Mucosa of descending colon (tissue), 3 donors: ENCODE data around the gene KRT73. TPM values are rescaled to one million over a fixed set of nuclear protein-coding genes. Genes with fewer than 3 reads are reported as not detected.

Source experiments
- ATAC-seq: fragments of 200-7000 bp; cut with Tn5 transposase; one replicate; pipeline ENCODE4 v1.9.1; 2020; ENCODE audit warnings: mild to moderate bottlenecking, moderate library complexity
- DNase-seq, 3 donors: peaks; one replicate each; pipeline ENCODE4 v3.0.0-alpha.2; 2020
- H3K36me3 ChIP-seq: fragments of 200-600 bp; one replicate; pipeline ENCODE4 v1.8.0; 2021; ENCODE audit warnings: low read depth, mild to moderate bottlenecking
- H3K4me1 ChIP-seq: fragments of 200-600 bp; one replicate; pipeline ENCODE4 v1.8.0; 2021; ENCODE audit warnings: low read depth, mild to moderate bottlenecking
- H3K4me3 ChIP-seq: fragments of 200-600 bp; one replicate; pipeline ENCODE4 v1.8.0; 2021; ENCODE audit warnings: mild to moderate bottlenecking
- H3K9me3 ChIP-seq: fragments of 200-600 bp; one replicate; pipeline ENCODE4 v1.8.0; 2021; ENCODE audit warnings: mild to moderate bottlenecking
- intact Hi-C, 2 donors: fragments of 100-400 bp; cut with DNase I in 1 of 2; cut with micrococcal nuclease in 1 of 2; formaldehyde crosslinking; loops; one replicate each; pipeline versions ENCODE4 v1.11.0 to v1.11.1; 2022; cut with DNase I, micrococcal nuclease
- total RNA-seq, 3 donors: library from RNA; stranded (reverse); fragmentation: NEBNext Ultra II Directional in 2 of 3; extraction: Animal tissue kit (Norgen Biotek cat#: 25700) in 2 of 3; gene quantifications; one replicate each; pipeline versions ENCODE4 v1.2.1 to v1.2.4, GENCODE V29; 2021 to 2023
- TF ChIP-seq, protein P1 (sequence below): fragments of 200-600 bp; IDR thresholded peaks from one replicate; pipeline ENCODE4 v1.8.0; 2022; ENCODE audit warnings: antibody characterized with exemption, mild to moderate bottlenecking
- donor health status: DM: no; HTN: no; CAD: no; lungs with moderate emphysema.
- donor health status: DM: no; HTN: no; CAD: no.
- donor health status: DM: no; HTN: yes; CAD: no.

Gene KRT73
- total RNA-seq, 3 donors from 2014 or later: not detected

DNA sequence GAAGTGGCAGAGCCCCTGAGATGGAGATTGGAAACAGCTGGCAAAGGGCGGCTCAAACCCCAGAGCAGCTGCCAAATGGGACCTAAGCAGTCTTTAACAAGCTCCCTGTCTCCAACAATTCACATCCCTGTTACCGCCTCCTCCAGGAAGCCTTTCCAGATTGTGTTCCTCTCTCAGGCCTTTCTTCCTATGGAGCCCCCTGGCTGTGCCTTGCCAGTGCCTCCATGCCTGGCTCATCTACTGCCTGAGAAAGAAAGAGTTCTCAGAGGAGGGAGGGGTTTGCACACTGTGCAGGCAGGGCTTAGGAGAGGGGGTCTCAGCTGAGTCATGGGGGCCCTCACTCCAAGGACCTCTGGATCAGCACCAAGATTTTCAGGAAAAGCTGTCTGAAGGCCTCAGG is 35.9 kb downstream of the KRT73 start:
- Histone ChIP-seq H3K9me3 (no peaks in the 10 kb centered on the region), H3K4me3 (no peak overlapping the region), H3K36me3 (no peaks in the 10 kb centered on the region), H3K4me1 (no peaks in the 10 kb centered on the region)
- TF ChIP-seq, protein P1, sequence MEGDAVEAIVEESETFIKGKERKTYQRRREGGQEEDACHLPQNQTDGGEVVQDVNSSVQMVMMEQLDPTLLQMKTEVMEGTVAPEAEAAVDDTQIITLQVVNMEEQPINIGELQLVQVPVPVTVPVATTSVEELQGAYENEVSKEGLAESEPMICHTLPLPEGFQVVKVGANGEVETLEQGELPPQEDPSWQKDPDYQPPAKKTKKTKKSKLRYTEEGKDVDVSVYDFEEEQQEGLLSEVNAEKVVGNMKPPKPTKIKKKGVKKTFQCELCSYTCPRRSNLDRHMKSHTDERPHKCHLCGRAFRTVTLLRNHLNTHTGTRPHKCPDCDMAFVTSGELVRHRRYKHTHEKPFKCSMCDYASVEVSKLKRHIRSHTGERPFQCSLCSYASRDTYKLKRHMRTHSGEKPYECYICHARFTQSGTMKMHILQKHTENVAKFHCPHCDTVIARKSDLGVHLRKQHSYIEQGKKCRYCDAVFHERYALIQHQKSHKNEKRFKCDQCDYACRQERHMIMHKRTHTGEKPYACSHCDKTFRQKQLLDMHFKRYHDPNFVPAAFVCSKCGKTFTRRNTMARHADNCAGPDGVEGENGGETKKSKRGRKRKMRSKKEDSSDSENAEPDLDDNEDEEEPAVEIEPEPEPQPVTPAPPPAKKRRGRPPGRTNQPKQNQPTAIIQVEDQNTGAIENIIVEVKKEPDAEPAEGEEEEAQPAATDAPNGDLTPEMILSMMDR: no peak
- intact Hi-C loops: loop anchor here (5.0 kb wide), 2 partner anchors 295 to 300 kb away; no protein-coding TSS in a partner anchor
- DNase-seq (no peak), ATAC-seq (no peak)

DNA sequence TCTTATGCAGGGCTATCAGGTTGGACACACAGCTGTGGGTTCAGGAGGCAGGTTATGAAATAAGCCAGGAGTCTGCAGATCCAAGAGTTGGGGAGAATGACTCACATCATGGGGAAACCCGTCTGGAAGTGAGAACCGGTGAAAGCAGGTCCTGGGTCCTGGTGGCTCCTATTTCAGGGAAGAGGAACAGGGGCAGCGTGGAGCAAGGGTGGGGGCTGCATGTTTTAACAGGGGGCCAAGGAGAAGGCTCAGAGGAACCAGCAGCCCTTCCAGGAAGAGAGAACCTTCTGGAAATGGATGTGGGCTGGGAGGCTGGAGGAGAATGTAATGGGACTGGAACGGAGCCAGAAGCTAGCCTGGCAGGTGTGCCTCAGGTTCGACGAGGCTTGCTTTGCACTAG is 36.9 kb downstream of the KRT73 start:
- H3K4me1 ChIP-seq: no peaks in the 10 kb centered on the region
- DNase-seq (peak in 1 of 3 donors; percentile 18), ATAC-seq (no peak)
- no peak overlapping the region for H3K4me3 ChIP-seq
- H3K36me3 ChIP-seq: no peaks in the 10 kb centered on the region
- intact Hi-C loops: loop anchor here (5.0 kb wide), 2 partner anchors 296 to 301 kb away; no protein-coding TSS in a partner anchor
- TF ChIP-seq, protein P1: no peak
- no peaks in the 10 kb centered on the region for H3K9me3 ChIP-seq

DNA sequence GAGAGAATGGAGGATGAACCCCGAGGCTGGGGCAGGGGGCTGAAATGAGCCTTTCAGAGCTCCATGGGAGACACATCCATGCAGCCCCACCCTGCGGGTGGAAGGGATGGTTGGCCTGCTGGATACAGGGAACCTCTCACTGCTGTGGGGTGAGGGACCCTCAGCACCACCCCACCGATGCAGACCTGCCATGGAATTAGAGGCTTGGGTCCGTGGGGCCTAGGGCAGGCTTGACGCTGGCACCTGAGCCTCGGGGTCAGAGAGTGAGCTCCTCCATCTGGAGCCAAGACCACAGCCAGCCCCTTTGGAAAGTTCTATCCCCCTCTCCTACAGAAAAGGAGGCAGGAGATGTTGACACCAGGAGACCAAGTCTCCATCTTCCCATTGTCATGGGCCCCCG is 37.3 kb downstream of the KRT73 start:
- DNase-seq: no peak
- H3K4me3 ChIP-seq: no peak overlapping the region
- intact Hi-C loops: loop anchor here (5.0 kb wide), 2 partner anchors 296 to 301 kb away; no protein-coding TSS in a partner anchor
- H3K36me3 ChIP-seq: no peaks in the 10 kb centered on the region
- H3K4me1 ChIP-seq: no peaks in the 10 kb centered on the region
- ATAC-seq: no peak
- TF ChIP-seq, protein P1: no peak
- no peaks in the 10 kb centered on the region for H3K9me3 ChIP-seq

DNA sequence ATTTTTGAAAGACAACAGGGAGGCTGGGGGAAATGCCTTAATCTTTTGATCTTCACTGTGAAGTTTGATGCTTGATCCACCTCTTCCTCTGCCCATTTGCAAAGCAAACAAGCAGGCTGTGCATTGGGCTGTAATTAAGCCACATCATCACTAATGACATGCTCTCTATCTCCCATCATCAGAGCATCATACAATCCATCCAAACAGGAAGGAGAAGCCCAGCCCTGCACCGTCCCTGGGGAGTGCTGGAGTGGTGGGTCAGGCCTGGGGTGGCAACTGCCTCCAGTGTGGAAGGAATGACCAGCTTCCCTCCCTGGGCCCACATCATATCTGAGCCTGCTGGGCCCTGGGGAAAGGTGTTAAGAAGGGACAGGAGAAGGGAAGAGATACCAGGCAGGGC is 37.9 kb downstream of the KRT73 start:
- Histone ChIP-seq H3K9me3 (no peaks in the 10 kb centered on the region), H3K4me3 (no peak overlapping the region), H3K4me1 (no peaks in the 10 kb centered on the region), H3K36me3 (no peaks in the 10 kb centered on the region)
- DNase-seq (no peak), ATAC-seq (no peak)
- TF ChIP-seq, protein P1: no peak
- intact Hi-C loops: loop anchor here (5.0 kb wide), 2 partner anchors 297 to 302 kb away; no protein-coding TSS in a partner anchor

DNA sequence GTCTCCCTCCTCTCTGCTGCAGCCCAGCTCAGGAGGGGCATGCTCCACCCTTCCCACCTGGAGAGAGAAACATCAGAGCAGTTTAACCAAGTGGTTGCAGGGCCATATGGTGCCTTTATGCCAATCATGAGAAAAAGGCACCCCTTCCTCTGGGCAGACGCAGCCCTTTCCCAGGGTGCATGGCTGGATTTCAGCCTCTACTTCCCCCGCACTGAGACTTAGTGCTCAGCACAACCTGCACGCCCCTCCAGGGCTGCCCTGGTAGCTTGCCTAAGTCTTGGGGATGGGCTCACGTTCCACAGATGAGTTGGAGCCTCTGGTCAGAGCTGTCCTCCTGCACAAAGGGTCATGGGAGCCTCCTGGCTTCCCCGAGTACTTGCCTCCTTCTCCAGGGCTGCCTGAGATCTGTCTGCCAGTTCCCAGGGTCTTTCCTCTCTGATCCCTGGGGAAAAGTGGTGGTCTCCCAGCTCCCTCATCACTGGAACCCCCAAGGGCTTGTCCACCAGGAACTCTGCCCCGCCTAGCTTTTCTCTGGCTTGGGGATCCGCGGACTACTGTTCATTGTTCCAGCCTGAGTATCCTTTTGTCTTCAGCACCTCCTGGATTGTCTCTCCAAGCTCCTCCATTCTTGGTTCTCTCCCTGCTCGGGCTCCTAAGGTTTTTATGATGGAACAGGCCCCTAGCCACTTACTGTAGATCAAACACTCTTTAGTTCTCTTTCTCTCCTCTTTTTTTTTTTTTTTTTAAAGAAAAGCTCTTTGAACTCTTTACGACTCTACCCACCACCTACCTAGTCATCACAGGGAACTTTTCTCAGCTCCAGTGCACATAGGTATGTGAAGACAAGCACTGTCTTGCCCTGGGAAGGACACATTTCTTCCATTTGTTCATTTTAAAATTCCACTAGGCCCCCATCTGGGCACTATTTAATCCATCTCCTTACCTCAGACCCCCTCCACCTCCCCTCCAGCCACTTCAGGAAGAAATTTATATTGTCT is 38.6 kb downstream of the KRT73 start:
- intact Hi-C loops: loop anchor here (5.0 kb wide), 2 partner anchors 298 to 303 kb away; no protein-coding TSS in a partner anchor
- TF ChIP-seq, protein P1: no peak
- Histone ChIP-seq H3K36me3 (no peaks in the 10 kb centered on the region), H3K9me3 (no peaks in the 10 kb centered on the region), H3K4me3 (no peak overlapping the region), H3K4me1 (no peaks in the 10 kb centered on the region)
- DNase-seq (no peak), ATAC-seq (no peak)
